Fibroblast of lung (primary cell): ENCODE data around the gene JPH2.

Experiments used
- CTCF ChIP-seq, 2 donors: IDR thresholded peaks in 1 of 2; conservative IDR thresholded peaks in 1 of 2; 1 replicate in 1 of 2; 2 replicates in 1 of 2; pipeline ENCODE4 v1.5.1; 2011 to 2012; ENCODE audit warnings: low read length in 2 of 2, control low read depth in 1 of 2, inconsistent platforms in 1 of 2, low read depth in 1 of 2, mild to moderate bottlenecking in 1 of 2
- EZH2 ChIP-seq: IDR thresholded peaks from 2 replicates; pipeline ENCODE4 v1.5.1; 2012; ENCODE audit warnings: low read length, control low read depth, mild to moderate bottlenecking; ENCODE audit errors: missing control alignments

- no peak for TF ChIP-seq CTCF (conservative IDR thresholded peaks at IDR 0.05 in 1 of 2, IDR thresholded peaks at IDR 0.05 in 1 of 2; ENCODE audit: low read depth in 1 of 2, low read length in 2 of 2)
- no peak for TF ChIP-seq EZH2
These were observed 69.4 kb downstream of the JPH2 start for GRCh38 chr20:44117296-44118184.
